ENCODE measurements around the gene SGCA. TPM values are rescaled to one million over a fixed set of nuclear protein-coding genes. Genes with fewer than 3 reads are reported as not detected.

The SGCA gene
- total RNA-seq, 1 donor from 2014 or later = 12.0 TPM

- peaks cover 92% of the 10 kb centered on the region for H3K4me1 Mint-ChIP-seq (ENCODE audit: unreplicated experiment)
- DNase-seq (ENCODE audit: extremely low spot score, unreplicated experiment) = no peak
- TF ChIP-seq CTCF (IDR thresholded peaks at IDR 0.05) = no peak
- no peak overlapping the region for H3K4me3 Mint-ChIP-seq (ENCODE audit: unreplicated experiment)
- no peaks in the 10 kb centered on the region for H3K9me3 Mint-ChIP-seq (ENCODE audit: unreplicated experiment)
- H3K36me3 Mint-ChIP-seq (ENCODE audit: unreplicated experiment) = peaks cover 12% of the 10 kb centered on the region
- H3K27me3 Mint-ChIP-seq (ENCODE audit: unreplicated experiment) = no peaks in the 10 kb centered on the region
- peak overlapping the region; percentile 98 for H3K27ac Mint-ChIP-seq (ENCODE audit: unreplicated experiment)
These were observed 16.1 kb downstream of the SGCA start for GRCh38 chr17:50181591-50182560.

GRCh38 chr17:50182783-50183420, 17.1 kb downstream of the SGCA start:
- H3K4me3 Mint-ChIP-seq (ENCODE audit: unreplicated experiment) = no peak overlapping the region
- peak overlapping the region; percentile 98 for H3K27ac Mint-ChIP-seq (ENCODE audit: unreplicated experiment)
- no peaks in the 10 kb centered on the region for H3K9me3 Mint-ChIP-seq (ENCODE audit: unreplicated experiment)

GRCh38 chr17:50183421-50183994, 17.7 kb downstream of the SGCA start:
- no peaks in the 10 kb centered on the region for H3K27me3 Mint-ChIP-seq (ENCODE audit: unreplicated experiment)
- peak overlapping the region; percentile 98 for H3K27ac Mint-ChIP-seq (ENCODE audit: unreplicated experiment)
- H3K36me3 Mint-ChIP-seq (ENCODE audit: unreplicated experiment) = peaks cover 26% of the 10 kb centered on the region
- no peak for DNase-seq (ENCODE audit: extremely low spot score, unreplicated experiment)
- H3K4me3 Mint-ChIP-seq (ENCODE audit: unreplicated experiment) = peak overlapping the region; percentile 19
- peaks cover 91% of the 10 kb centered on the region for H3K4me1 Mint-ChIP-seq (ENCODE audit: unreplicated experiment)
- H3K9me3 Mint-ChIP-seq (ENCODE audit: unreplicated experiment) = no peaks in the 10 kb centered on the region
- no peak for TF ChIP-seq CTCF (IDR thresholded peaks at IDR 0.05)

More at GRCh38 chr17:50182783-50183420, 17.1 kb downstream of the SGCA start:
- no peaks in the 10 kb centered on the region for H3K27me3 Mint-ChIP-seq (ENCODE audit: unreplicated experiment)
- H3K4me1 Mint-ChIP-seq (ENCODE audit: unreplicated experiment) = peaks cover 92% of the 10 kb centered on the region
- no peak for TF ChIP-seq CTCF (IDR thresholded peaks at IDR 0.05)
- H3K36me3 Mint-ChIP-seq (ENCODE audit: unreplicated experiment) = peaks cover 22% of the 10 kb centered on the region
- no peak for DNase-seq (ENCODE audit: extremely low spot score, unreplicated experiment)

GRCh38 chr17:50184064-50184463, 18.3 kb downstream of the SGCA start:
- Mint-ChIP-seq H3K4me1 (ENCODE audit: unreplicated experiment) (peaks cover 91% of the 10 kb centered on the region), H3K36me3 (ENCODE audit: unreplicated experiment) (peaks cover 31% of the 10 kb centered on the region), H3K27ac (ENCODE audit: unreplicated experiment) (peak overlapping the region; percentile 98), H3K27me3 (ENCODE audit: unreplicated experiment) (no peaks in the 10 kb centered on the region), H3K9me3 (ENCODE audit: unreplicated experiment) (no peaks in the 10 kb centered on the region), H3K4me3 (ENCODE audit: unreplicated experiment) (peak overlapping the region; percentile 34)
- TF ChIP-seq CTCF (IDR thresholded peaks at IDR 0.05) = peak; percentile 39
- no peak for DNase-seq (ENCODE audit: extremely low spot score, unreplicated experiment)
